NCI-H526 (cell line): Measurements from ENCODE around the gene PMP22.
"Not testable (repeated sequence)": the region's sequence is repeated elsewhere in the genome, so short reads cannot be mapped to it uniquely, and the experiment has no call there.

Source experiments
- DNase-seq, 2 experiments: peaks; one replicate each; lab custom pipeline; 2025; lab: John Stamatoyannopoulos, UW

Gene PMP22

DNA sequence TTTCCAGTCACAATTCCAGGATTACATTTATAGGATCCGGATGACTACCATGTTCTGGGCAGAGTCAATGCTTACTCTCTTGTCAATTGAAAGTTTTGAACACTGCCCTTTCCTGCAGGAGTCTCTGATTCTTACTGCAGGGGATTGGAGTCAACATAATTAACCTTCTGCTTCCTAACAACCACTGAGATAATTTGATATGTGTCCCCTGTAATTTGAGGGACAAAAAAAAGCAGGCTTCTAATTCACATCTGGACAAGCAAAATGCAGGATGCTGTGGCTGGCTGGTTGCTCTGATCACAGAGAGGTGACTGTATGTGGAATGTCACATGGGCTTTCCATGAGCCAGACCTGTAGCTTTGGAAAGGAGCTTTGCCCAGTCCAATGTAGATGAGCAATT is 54.9 kb downstream of the PMP22 start:
- no peak for DNase-seq

DNA sequence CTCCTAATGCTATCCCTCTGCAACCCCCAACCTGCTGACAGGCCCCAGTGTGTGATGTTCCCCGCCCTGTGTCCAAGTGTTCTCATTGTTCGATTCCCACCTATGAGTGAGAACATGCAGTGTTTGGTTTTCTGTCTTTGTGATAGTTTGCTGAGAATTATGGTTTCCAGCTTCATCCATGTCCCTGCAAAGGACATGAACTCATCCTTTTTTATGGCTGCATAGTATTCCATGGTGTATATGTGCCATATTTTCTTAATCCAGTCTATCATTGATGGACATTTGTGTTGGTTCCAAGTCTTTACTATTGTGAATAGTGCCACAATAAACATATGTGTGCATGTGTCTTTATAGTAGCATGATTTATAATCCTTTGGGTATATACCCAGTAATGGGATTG is 62.1 kb downstream of the PMP22 start:
- not testable (repeated sequence) for DNase-seq

DNA sequence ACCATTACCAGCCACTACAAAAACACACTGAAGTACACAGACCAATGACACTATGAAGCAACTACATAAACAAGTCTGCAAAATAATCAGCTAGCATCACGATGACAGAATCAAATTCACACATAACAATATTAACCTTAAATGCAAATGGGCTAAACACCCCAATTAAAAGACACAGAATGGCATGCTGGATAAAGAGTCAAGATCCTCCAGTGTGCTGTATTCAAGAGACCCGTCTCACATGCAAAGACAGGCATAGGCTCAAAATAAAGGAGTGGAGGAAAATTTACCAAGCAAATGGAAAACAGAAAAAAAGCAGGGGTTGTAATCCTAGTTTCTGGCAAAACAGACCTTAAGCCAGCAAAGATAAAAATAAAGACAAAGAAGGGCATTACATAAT is 64.6 kb downstream of the PMP22 start:
- not testable (repeated sequence) for DNase-seq

DNA sequence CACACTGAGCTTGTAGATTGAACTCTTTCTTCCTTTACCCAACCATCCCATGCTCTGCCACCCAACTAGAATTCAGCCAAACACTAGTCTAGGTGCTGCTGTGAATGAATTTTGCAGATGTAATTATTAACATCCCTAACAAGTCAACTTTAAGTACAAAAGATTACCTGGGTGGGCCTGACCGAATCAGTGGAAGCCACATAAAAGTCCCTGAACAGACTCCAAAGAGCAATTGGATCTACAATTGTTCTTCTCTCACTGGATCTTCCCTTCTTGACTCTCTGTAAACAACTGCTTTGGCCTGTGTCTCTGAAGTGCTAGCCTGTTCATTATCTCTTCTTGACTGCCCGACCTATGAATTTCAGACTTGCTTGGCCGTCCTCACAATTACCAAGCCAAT is 67.9 kb downstream of the PMP22 start:
- DNase-seq = no peak

DNA sequence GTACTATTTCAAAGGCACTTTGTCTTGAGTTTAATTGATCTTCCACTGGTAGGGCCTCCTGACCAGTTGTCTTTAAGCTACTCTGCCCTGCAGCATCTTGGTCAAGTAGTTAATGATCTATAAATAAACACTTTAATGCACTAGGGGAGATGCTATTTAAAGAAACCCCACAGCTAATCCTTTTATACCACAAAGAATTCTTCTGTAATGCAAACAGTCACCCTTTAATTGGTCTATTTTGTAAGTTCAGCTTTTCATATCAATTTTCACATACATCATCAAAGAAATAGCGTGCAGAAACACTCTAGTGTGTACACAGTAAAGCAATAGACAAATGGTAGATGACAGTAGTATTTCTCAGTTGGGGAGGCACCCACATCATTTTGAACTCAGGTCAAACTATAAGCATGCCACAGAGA is 70.3 kb downstream of the PMP22 start:
- no peak for DNase-seq

DNA sequence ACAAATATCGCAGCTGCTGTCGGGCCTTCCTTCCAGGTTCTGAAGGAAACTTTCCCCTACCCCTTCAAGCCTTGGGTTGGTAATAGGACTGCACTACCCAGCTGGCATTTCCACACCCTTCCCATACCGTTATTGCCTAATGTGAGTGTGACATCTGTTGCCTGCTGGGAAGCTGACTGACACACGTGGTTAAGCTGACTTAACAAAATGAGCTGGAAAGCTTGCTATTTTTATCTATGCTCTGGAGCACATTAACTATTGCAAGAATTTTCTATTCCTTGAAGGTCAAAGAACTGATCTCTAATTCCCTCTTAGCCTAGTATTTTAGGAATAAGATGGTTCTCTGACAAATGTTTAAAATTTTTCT is 79.5 kb downstream of the PMP22 start:
- no peak for DNase-seq

DNA sequence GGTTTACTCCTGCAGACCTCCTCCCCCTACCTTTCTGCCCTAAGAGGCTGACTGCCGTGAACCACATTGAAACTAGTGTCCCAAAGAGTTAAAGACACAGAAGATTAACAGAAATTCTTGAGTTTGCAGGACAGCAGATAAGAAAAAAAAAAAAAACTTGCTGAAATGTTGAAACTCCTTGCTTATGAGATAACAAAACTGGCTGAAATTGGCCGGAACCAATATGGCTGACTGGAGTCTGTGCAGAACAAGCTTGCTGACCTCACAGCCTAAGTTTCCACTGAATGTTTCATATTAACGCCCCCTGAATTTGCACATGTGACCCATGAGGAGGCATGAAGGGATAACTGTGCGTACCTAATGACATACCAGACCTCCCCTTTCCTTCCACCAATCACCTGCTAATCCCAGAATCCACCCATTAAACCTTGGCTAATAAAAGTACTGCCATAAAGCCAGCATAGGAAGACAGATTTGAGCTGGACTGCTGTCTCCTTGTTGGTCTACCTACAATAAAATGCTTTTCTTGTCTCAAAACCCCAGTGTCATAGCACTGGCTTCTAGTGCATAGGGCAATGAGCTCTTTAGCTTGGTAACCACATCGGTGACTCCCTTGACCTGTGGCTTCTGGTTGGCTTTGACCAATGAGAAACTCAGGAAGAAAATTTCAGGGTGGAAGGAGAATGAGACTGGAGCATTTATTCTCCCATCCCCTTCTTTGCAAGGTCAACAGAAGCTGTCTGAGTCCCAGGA is 80.1 kb downstream of the PMP22 start:
- DNase-seq = no peak

DNA sequence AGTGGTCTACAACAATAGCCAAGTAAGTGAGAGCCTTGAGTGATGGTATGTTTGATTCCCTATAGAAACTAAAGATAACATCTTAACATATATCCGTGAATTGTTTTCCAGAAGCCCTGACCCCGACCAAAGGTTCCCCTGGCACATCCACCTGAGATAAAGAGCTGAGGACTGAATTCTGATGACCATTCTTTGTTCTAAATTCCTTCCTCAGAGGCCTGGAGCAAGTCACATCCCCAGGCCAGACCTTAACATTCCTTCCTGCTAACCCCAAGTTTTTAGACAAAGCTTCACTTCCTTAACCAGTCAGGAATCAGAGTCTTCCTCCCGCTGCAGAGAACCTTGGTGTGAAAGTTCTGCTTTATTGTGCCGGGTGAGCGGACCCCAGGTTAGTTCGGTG is 83.3 kb downstream of the PMP22 start:
- DNase-seq = no peak

DNA sequence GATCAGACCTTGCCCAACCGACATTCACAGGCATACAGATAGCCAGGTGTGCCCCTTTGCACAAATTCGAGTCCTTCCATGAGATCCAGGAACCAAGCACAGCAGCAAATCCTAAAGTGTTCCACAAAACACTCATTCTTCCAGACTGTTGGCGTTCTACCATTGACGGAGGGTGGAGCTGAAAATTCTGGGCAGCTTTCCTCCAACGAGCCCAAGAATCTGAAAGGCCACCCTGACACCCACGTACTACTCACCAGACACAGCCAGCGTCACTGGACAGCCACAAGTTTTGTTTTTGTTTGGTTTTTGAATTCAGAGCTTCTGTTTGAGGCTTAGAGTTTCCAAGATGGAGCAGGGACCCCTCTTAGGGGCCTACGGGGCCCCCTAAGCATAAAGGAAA is 83.8 kb downstream of the PMP22 start:
- DNase-seq = no peak

DNA sequence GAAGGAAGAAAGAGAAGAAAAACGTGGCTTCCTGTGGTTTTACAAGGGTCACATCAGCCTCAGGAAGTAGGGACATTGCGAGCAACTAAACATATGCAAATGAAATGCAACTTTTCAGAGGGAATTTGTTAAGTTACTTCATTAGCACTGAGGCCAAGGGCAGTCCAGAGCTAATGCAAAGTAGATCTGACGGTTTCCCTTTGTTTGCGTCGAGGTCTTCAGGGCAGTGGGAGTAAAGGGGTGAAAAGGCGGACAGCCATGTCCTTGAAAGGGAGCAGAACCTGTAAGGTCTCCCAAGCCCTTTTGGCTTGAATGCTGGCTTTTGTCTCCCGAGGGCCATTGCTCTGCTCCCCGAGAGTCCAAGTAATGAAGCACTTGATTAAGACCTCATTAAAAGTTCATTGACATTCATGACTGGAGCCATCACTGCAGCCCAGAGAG is 85.0 kb downstream of the PMP22 start:
- DNase-seq = peak; percentile 0 to 20
